ENCODE data around the gene TDRD10. TPM values are rescaled to one million over a fixed set of nuclear protein-coding genes. Genes with fewer than 3 reads are reported as not detected.

Gene TDRD10
- total and polyA plus RNA-seq, 2 experiments from 2014 or later: 0.29 TPM; not detected in 1

- TF ChIP-seq, protein P1, sequence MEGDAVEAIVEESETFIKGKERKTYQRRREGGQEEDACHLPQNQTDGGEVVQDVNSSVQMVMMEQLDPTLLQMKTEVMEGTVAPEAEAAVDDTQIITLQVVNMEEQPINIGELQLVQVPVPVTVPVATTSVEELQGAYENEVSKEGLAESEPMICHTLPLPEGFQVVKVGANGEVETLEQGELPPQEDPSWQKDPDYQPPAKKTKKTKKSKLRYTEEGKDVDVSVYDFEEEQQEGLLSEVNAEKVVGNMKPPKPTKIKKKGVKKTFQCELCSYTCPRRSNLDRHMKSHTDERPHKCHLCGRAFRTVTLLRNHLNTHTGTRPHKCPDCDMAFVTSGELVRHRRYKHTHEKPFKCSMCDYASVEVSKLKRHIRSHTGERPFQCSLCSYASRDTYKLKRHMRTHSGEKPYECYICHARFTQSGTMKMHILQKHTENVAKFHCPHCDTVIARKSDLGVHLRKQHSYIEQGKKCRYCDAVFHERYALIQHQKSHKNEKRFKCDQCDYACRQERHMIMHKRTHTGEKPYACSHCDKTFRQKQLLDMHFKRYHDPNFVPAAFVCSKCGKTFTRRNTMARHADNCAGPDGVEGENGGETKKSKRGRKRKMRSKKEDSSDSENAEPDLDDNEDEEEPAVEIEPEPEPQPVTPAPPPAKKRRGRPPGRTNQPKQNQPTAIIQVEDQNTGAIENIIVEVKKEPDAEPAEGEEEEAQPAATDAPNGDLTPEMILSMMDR (conservative IDR thresholded peaks at IDR 0.05; ENCODE audit: low read depth in 2 of 2): no peak
- TF ChIP-seq NANOG (IDR thresholded peaks at IDR 0.05; ENCODE audit: borderline replicate concordance): no peak
- no peak for TF ChIP-seq STAT1 (IDR thresholded peaks at IDR 0.05; ENCODE audit: unreplicated experiment)
- no peak for TF ChIP-seq CREB1 (CRISPR knock-in tag; IDR thresholded peaks at IDR 0.05; ENCODE audit: low read depth)
- no peak for TF ChIP-seq ZNF331 (CRISPR knock-in tag; IDR thresholded peaks at IDR 0.05; ENCODE audit: low read depth)
- TF ChIP-seq EZH2phosphoT487 (IDR thresholded peaks at IDR 0.05; ENCODE audit: unreplicated experiment): no peak
- TF ChIP-seq, protein P2, sequence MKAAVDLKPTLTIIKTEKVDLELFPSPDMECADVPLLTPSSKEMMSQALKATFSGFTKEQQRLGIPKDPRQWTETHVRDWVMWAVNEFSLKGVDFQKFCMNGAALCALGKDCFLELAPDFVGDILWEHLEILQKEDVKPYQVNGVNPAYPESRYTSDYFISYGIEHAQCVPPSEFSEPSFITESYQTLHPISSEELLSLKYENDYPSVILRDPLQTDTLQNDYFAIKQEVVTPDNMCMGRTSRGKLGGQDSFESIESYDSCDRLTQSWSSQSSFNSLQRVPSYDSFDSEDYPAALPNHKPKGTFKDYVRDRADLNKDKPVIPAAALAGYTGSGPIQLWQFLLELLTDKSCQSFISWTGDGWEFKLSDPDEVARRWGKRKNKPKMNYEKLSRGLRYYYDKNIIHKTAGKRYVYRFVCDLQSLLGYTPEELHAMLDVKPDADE (IDR thresholded peaks at IDR 0.05): no peak
- no peak for TF ChIP-seq ZNF114 (CRISPR knock-in tag; IDR thresholded peaks at IDR 0.05)
- TF ChIP-seq JUNB (IDR thresholded peaks at IDR 0.05; ENCODE audit: unreplicated experiment): no peak
Measured at GRCh38 chr1:154571964-154572288, 69.9 kb downstream of the TDRD10 start (continued).

DNA sequence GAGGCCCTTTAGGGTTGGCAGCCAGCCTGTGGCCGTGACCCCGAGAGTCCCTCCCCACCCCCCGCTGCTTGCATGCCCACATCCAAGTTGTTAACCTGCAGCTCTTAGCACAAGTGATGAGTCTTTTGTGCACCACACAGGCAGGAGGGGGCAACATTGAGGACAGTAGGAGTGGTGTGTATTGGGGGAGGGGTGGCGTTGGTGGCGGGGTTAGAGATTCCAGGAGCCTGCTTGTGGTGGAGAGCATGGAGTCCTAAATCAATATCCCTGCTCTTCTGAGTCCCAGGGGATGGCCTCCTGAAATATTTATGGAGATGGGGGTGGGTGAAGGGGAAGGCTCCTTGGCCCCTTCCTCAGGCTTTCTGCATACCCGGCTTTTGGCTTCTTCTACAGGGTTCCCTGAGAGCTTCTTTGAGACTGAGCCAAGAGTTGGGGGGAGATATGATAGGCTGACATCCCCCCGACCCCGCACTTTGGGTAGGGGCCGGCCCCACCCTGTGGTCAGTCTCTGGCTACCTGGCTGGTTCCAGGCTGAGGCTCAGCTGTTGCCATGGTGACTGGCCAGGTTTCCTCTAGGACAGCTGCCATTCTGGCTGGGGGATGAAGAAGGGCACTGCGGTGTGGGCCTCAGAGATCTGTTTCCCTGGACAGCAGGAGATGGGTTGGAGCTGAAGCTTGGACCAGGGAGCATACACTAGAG is 70.6 kb downstream of the TDRD10 start:
- H3K79me2 ChIP-seq (replicated peaks; ENCODE audit: insufficient read depth): no peaks in the 10 kb centered on the region
- ATAC-seq: peak; percentile 5; the same call in 1 of the 3 replicates

DNA sequence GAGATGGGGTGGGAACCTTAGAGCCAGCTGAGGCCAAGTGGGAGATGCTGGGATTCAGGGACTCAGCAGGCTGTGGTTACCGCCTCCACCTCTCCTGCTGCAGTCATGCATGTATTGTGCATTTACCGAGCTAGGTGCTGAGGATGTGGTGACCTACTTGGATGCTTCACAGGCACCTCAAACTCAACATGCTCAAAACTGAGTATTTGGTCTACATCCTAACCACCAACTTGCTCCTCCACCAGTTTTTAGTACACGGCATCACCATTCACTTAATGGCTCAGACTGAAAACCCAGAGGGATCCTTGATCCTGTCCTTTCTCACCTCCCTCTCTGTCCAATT is 71.1 kb downstream of the TDRD10 start:
- DNase-seq (ENCODE audit: low spot score) (no peak), ATAC-seq (no peak)
- no peaks in the 10 kb centered on the region for H3K9me2 ChIP-seq (ENCODE audit: insufficient read depth)
- Mint-ChIP-seq H3K4me1 (peaks cover 34% of the 10 kb centered on the region), H3K4me3 (no peak overlapping the region), H3K9me3 (no peaks in the 10 kb centered on the region), H3K36me3 (ENCODE audit: low read depth) (peaks cover 14% of the 10 kb centered on the region; the same call in 2 of the 3 replicates), H3K27ac (no peak overlapping the region), H3K27me3 (ENCODE audit: insufficient read depth, low read depth, poor library complexity) (peaks cover 29% of the 10 kb centered on the region)
- no peak overlapping the region for H3K4me3 ChIP-seq
- H3K4me2 ChIP-seq: no peak overlapping the region
- H3K4me1 ChIP-seq (ENCODE audit: insufficient read depth): peaks cover 10% of the 10 kb centered on the region
- H4K20me1 ChIP-seq (replicated peaks; ENCODE audit: insufficient read depth): peaks cover 4% of the 10 kb centered on the region; the same call in 1 of the 2 replicates
- H2AFZ ChIP-seq: no peak overlapping the region
- no peaks in the 10 kb centered on the region for H3K79me2 ChIP-seq (replicated peaks; ENCODE audit: insufficient read depth)
- H3F3A ChIP-seq (replicated peaks; ENCODE audit: low read depth): 0 out of 2 replicates have a peak, but pooled peaks cover 2% of the 10 kb centered on the region
- H3K27ac ChIP-seq (ENCODE audit: low read depth): no peak overlapping the region
- 0 out of 2 replicates have a peak, but pooled peaks cover 4% of the 10 kb centered on the region for H3K27me3 ChIP-seq (ENCODE audit: insufficient read depth)
- no peaks in the 10 kb centered on the region for H3K36me3 ChIP-seq (ENCODE audit: insufficient read depth)
- no peak for TF ChIP-seq ZNF462 (CRISPR knock-in tag; IDR thresholded peaks at IDR 0.05)

More for the DNA sequence above, 70.6 kb downstream of the TDRD10 start:
- Mint-ChIP-seq H3K9me3 (no peaks in the 10 kb centered on the region), H3K36me3 (ENCODE audit: low read depth) (peaks cover 12% of the 10 kb centered on the region; the same call in 1 of the 3 replicates), H3K27ac (no peak overlapping the region), H3K4me1 (peaks cover 36% of the 10 kb centered on the region), H3K27me3 (ENCODE audit: insufficient read depth, low read depth, poor library complexity) (peaks cover 30% of the 10 kb centered on the region), H3K4me3 (no peak overlapping the region)
- Histone ChIP-seq H3F3A (replicated peaks; ENCODE audit: low read depth) (0 out of 2 replicates have a peak, but pooled peaks cover 5% of the 10 kb centered on the region), H3K4me3 (no peak overlapping the region), H3K4me1 (ENCODE audit: insufficient read depth) (peaks cover 12% of the 10 kb centered on the region), H4K20me1 (replicated peaks; ENCODE audit: insufficient read depth) (peaks cover 4% of the 10 kb centered on the region; the same call in 1 of the 2 replicates), H3K36me3 (ENCODE audit: insufficient read depth) (no peaks in the 10 kb centered on the region), H2AFZ (no peak overlapping the region), H3K27ac (ENCODE audit: low read depth) (no peak overlapping the region), H3K9me2 (ENCODE audit: insufficient read depth) (no peaks in the 10 kb centered on the region), H3K27me3 (ENCODE audit: insufficient read depth) (0 out of 2 replicates have a peak, but pooled peaks cover 4% of the 10 kb centered on the region), H3K4me2 (no peak overlapping the region)
- peak; percentile 30 for DNase-seq (ENCODE audit: low spot score)
- TF ChIP-seq ZNF331 (CRISPR knock-in tag; IDR thresholded peaks at IDR 0.05; ENCODE audit: low read depth): no peak

Measured in GM23338 (cell line).